H1 (cell line): ENCODE measurements around the gene OGN. TPM values are rescaled to one million over a fixed set of nuclear protein-coding genes. Genes with fewer than 3 reads are reported as not detected.

ENCODE experiments used
- CTCF ChIA-PET: fragments of 300-600 bp; sonication (Branson Sonifier 250); formaldehyde crosslinking; loops from one replicate; lab custom pipeline; 2021; ENCODE audit not compliant: partially characterized antibody; lab: Charles Lee
- POLR2A ChIA-PET: fragments of 300-600 bp; sonication (Branson Sonifier 250); formaldehyde crosslinking; loops from one replicate; lab custom pipeline; 2021; ENCODE audit warnings: inconsistent platforms; ENCODE audit not compliant: partially characterized antibody; lab: Charles Lee
- DNase-seq, 2 experiments: peaks; one replicate each; pipeline versions ENCODE4 v3.0.0 to v3.0.0-alpha.2; 2010 to 2022; ENCODE audit warnings: low spot score in 2 of 2, low read depth in 1 of 2, mixed read lengths in 1 of 2
- FAIRE-seq: peaks from 2 replicates; lab custom pipeline; 2011; peaks lifted over from hg19 to GRCh38; lab: Jason Lieb, UNC
- H2AFZ ChIP-seq: 2 replicates; pipeline ENCODE4 v1.8.1; 2012; ENCODE audit warnings: low read length, inconsistent platforms
- H2AK5ac ChIP-seq: 2 replicates; pipeline ENCODE4 v1.6.1; 2013; ENCODE audit warnings: low read depth, low read length
- H2BK120ac ChIP-seq: replicated peaks from 2 replicates; pipeline ENCODE3; 2013; ENCODE audit warnings: low read depth, low read length, inconsistent platforms
- H2BK12ac ChIP-seq: 2 replicates; pipeline ENCODE4 v1.6.1; 2013; ENCODE audit warnings: low read depth, low read length
- H2BK15ac ChIP-seq: 2 replicates; pipeline ENCODE4 v1.6.1; 2013; ENCODE audit warnings: low read length
- H2BK20ac ChIP-seq: 2 replicates; pipeline ENCODE4 v1.6.1; 2013; ENCODE audit warnings: low read length
- H2BK5ac ChIP-seq: 2 replicates; pipeline ENCODE4 v1.6.1; 2013; ENCODE audit warnings: low read depth, low read length
- H3K14ac ChIP-seq: 2 replicates; pipeline ENCODE4 v1.6.1; 2013; ENCODE audit warnings: inconsistent platforms; ENCODE audit not compliant: insufficient read length
- H3K18ac ChIP-seq: 2 replicates; pipeline ENCODE4 v1.6.1; 2013; ENCODE audit warnings: low read length; ENCODE audit errors: extremely low read depth
- H3K23ac ChIP-seq: 2 replicates; pipeline ENCODE4 v1.6.1; 2013; ENCODE audit warnings: inconsistent platforms; ENCODE audit not compliant: insufficient read length
- H3K23me2 ChIP-seq: 2 replicates; pipeline ENCODE4 v1.6.1; 2013; ENCODE audit warnings: low read depth, low read length
- H3K27ac ChIP-seq: 2 replicates; pipeline ENCODE4 v1.6.1; 2011; ENCODE audit warnings: low read depth, low read length, inconsistent platforms
- H3K27me3 ChIP-seq, 4 experiments: replicated peaks in 1 of 4; 1 replicate in 1 of 4; 2 replicates in 3 of 4; pipeline versions ENCODE4 v1.6.1 to v1.8.1; 2011 to 2013; ENCODE audit warnings: low read length in 3 of 4, mild to moderate bottlenecking in 3 of 4, inconsistent platforms in 2 of 4, mixed read lengths in 2 of 4, moderate library complexity in 1 of 4; ENCODE audit not compliant: control insufficient read depth in 3 of 4, insufficient read depth in 3 of 4; ENCODE audit errors: extremely low read depth in 1 of 4
- H3K36me3 ChIP-seq, 4 experiments: 2 replicates each; pipeline versions ENCODE4 v1.6.1 to v1.8.1; 2011 to 2013; ENCODE audit warnings: mild to moderate bottlenecking in 4 of 4, low read length in 3 of 4, moderate library complexity in 2 of 4, control low read depth in 1 of 4, inconsistent platforms in 1 of 4; ENCODE audit not compliant: insufficient read depth in 4 of 4, control insufficient read depth in 2 of 4
- H3K4ac ChIP-seq: replicated peaks from 2 replicates; pipeline ENCODE3; 2013; ENCODE audit warnings: low read length, low read depth, mixed read lengths, inconsistent platforms; ENCODE audit not compliant: insufficient read length
- H3K4me1 ChIP-seq, 4 experiments: replicated peaks in 1 of 4; 1 replicate in 1 of 4; 2 replicates in 3 of 4; pipeline versions ENCODE4 v1.6.1 to v1.8.1; 2011 to 2013; ENCODE audit warnings: low read length in 3 of 4, inconsistent platforms in 2 of 4, mixed read lengths in 1 of 4; ENCODE audit not compliant: insufficient read depth in 4 of 4, control insufficient read depth in 3 of 4
- H3K4me2 ChIP-seq, 2 experiments: 2 replicates each; pipeline versions ENCODE4 v1.6.1 to v1.8.1; 2011 to 2013; ENCODE audit warnings: low read depth in 2 of 2, low read length in 2 of 2, control low read depth in 1 of 2, inconsistent platforms in 1 of 2, mild to moderate bottlenecking in 1 of 2; ENCODE audit not compliant: insufficient read depth in 1 of 2
- H3K4me3 ChIP-seq, 4 experiments: fragments of 200-600, 300-600 bp in 1 of 4; sonication (generic), shearing (Covaris generic), sonication (Bioruptor Twin) in 1 of 4; 2 replicates each; pipeline versions ENCODE4 v1.5.1 to v1.8.1; 2011 to 2016; ENCODE audit warnings: low read length in 4 of 4, low read depth in 3 of 4, control low read depth in 2 of 4, inconsistent platforms in 2 of 4, mild to moderate bottlenecking in 2 of 4, mixed read lengths in 1 of 4, moderate library complexity in 1 of 4; ENCODE audit not compliant: insufficient read depth in 2 of 4; ENCODE audit errors: extremely low read depth in 1 of 4
- H3K56ac ChIP-seq: replicated peaks from 2 replicates; pipeline ENCODE3; 2013; ENCODE audit warnings: low read depth, mild to moderate bottlenecking, mixed read lengths, low read length, inconsistent platforms; ENCODE audit not compliant: insufficient read length
- H3K79me1 ChIP-seq: 2 replicates; pipeline ENCODE4 v1.6.1; 2013; ENCODE audit warnings: low read depth, low read length, control low read depth
- H3K79me2 ChIP-seq, 2 experiments: 2 replicates each; pipeline versions ENCODE4 v1.6.1 to v1.8.1; 2012 to 2013; ENCODE audit warnings: low read length in 2 of 2, mild to moderate bottlenecking in 2 of 2, inconsistent platforms in 1 of 2; ENCODE audit not compliant: insufficient read depth in 2 of 2, control insufficient read depth in 1 of 2
- H3K9ac ChIP-seq, 4 experiments: replicated peaks in 1 of 4; 1 replicate in 1 of 4; 2 replicates in 3 of 4; pipeline versions ENCODE4 v1.6.1 to v1.8.1; 2011 to 2013; ENCODE audit warnings: low read depth in 3 of 4, low read length in 3 of 4, control low read depth in 2 of 4, mild to moderate bottlenecking in 2 of 4, moderate library complexity in 2 of 4, inconsistent platforms in 1 of 4; ENCODE audit errors: extremely low read depth in 1 of 4
- H3K9me3 ChIP-seq, 2 experiments: 2 replicates each; pipeline versions ENCODE4 v1.6.1 to v1.8.1; 2012 to 2013; ENCODE audit warnings: mild to moderate bottlenecking in 2 of 2, moderate library complexity in 2 of 2, control low read depth in 1 of 2, inconsistent platforms in 1 of 2, low read depth in 1 of 2, low read length in 1 of 2, mixed read lengths in 1 of 2; ENCODE audit not compliant: insufficient read depth in 2 of 2
- H4K20me1 ChIP-seq, 2 experiments: replicated peaks in 1 of 2; 2 replicates each; pipeline versions ENCODE3 to v1.8.1; 2011 to 2013; ENCODE audit warnings: inconsistent platforms in 2 of 2, low read length in 2 of 2, mild to moderate bottlenecking in 1 of 2; ENCODE audit not compliant: insufficient read depth in 2 of 2, control insufficient read depth in 1 of 2
- H4K5ac ChIP-seq: 2 replicates; pipeline ENCODE4 v1.6.1; 2013; ENCODE audit warnings: low read length, low read depth, mixed read lengths, inconsistent platforms; ENCODE audit not compliant: insufficient read length
- H4K8ac ChIP-seq: 2 replicates; pipeline ENCODE4 v1.8.0; 2013; ENCODE audit warnings: mild to moderate bottlenecking, moderate library complexity, low read length, inconsistent platforms; ENCODE audit not compliant: insufficient read depth; ENCODE audit errors: extremely low read depth
- H4K91ac ChIP-seq: replicated peaks from 2 replicates; pipeline ENCODE3; 2013; ENCODE audit warnings: low read length, mixed read lengths, inconsistent platforms; ENCODE audit not compliant: insufficient read length
- ASH2L ChIP-seq: fragments of 200-600, 300-600 bp; sonication (generic); IDR thresholded peaks from one replicate; pipeline ENCODE4 v1.7.1; 2017; ENCODE audit warnings: low read length
- CHD2 ChIP-seq: IDR thresholded peaks from 2 replicates; pipeline ENCODE4 v1.6.1; 2012; ENCODE audit warnings: low read length, improper control_type of control experiment
- EP300 ChIP-seq, 2 experiments: IDR thresholded peaks; 1 replicate in 1 of 2; 2 replicates in 1 of 2; pipeline ENCODE4 v1.6.1; 2011 to 2012; ENCODE audit warnings: low read depth in 2 of 2, low read length in 2 of 2, mild to moderate bottlenecking in 2 of 2, borderline replicate concordance in 1 of 2, inconsistent platforms in 1 of 2, moderate library complexity in 1 of 2
- GTF2F1 ChIP-seq: IDR thresholded peaks from 2 replicates; pipeline ENCODE4 v1.6.1; 2012; ENCODE audit warnings: low read depth, low read length, improper control_type of control experiment, borderline replicate concordance
- JUND ChIP-seq: IDR thresholded peaks from 2 replicates; pipeline ENCODE4 v1.6.1; 2011; ENCODE audit warnings: mild to moderate bottlenecking, improper control_type of control experiment, low read length
- POLR2AphosphoS5 ChIP-seq: IDR thresholded peaks from 2 replicates; pipeline ENCODE4 v1.6.1; 2011; ENCODE audit warnings: low read depth, low read length
- RFX5 ChIP-seq: IDR thresholded peaks from 2 replicates; pipeline ENCODE4 v1.6.1; 2011; ENCODE audit warnings: low read depth, low read length, improper control_type of control experiment, borderline replicate concordance
- SAP30 ChIP-seq: fragments of 300-600 bp; sonication (generic); IDR thresholded peaks from 2 replicates; pipeline ENCODE4 v1.7.1; 2012; ENCODE audit warnings: low read length, moderate library complexity, mild to moderate bottlenecking, inconsistent platforms; ENCODE audit not compliant: insufficient read depth, insufficient replicate concordance
- SIN3A ChIP-seq, 2 experiments: IDR thresholded peaks in 1 of 2; conservative IDR thresholded peaks in 1 of 2; 2 replicates each; pipeline ENCODE4 v1.6.1; 2011 to 2012; ENCODE audit warnings: low read length in 2 of 2, improper control_type of control experiment in 1 of 2, low read depth in 1 of 2, mild to moderate bottlenecking in 1 of 2
- SIRT6 ChIP-seq: IDR thresholded peaks from one replicate; pipeline ENCODE4 v1.7.1; 2012; ENCODE audit warnings: low read length, inconsistent platforms
- SIX5 ChIP-seq: IDR thresholded peaks from 2 replicates; pipeline ENCODE4 v1.6.1; 2011; ENCODE audit warnings: mild to moderate bottlenecking, low read depth, low read length
- ZNF274 ChIP-seq: IDR thresholded peaks from 2 replicates; pipeline ENCODE4 v1.7.0; 2012; ENCODE audit warnings: low read length, borderline replicate concordance; ENCODE audit errors: extremely low read depth
- WGBS, 2 experiments: shearing (Covaris generic) in 1 of 2; methylation state at CpG; one replicate each; pipeline versions ENCODE4 v1.1.6 to v1.1.7; 2013 to 2015; ENCODE audit warnings: low lambda C conversion rate in 2 of 2, mixed read lengths in 2 of 2, inconsistent platforms in 1 of 2, low coverage in 1 of 2, missing lambda C conversion rate in 1 of 2; ENCODE audit not compliant: insufficient replicate concordance in 2 of 2, insufficient coverage in 1 of 2, insufficient read length in 1 of 2; ENCODE audit errors: extremely low coverage in 1 of 2, missing lambda C conversion rate in 1 of 2; 5-methylcytosine and 5-hydroxymethylcytosine counted together
- polyA plus RNA-seq, 7 experiments: library from polyadenylated mRNA; depleted of rRNA in 3 of 7; stranded (reverse) in 5 of 7; unstranded in 2 of 7; fragments of >200 nt in 5 of 7; fragments of 200-250 nt in 2 of 7; gene quantifications; 1 replicate in 5 of 7; 2 replicates in 1 of 7; 4 replicates in 1 of 7; pipeline versions ENCODE4 v1.2.1 to v1.2.3, GENCODE V29; 2011 to 2013; ENCODE audit warnings: missing spikeins in 2 of 7, mixed read lengths in 2 of 7
- total RNA-seq: library from RNA; stranded (reverse); fragmentation: NEBNext Ultra II Directional; extraction: Animal tissue kit (Norgen Biotek cat#: 25700); gene quantifications from 2 replicates; pipeline ENCODE4 v1.2.1, GENCODE V29; 2021
- TF ChIP-seq, protein P1 (sequence below): IDR thresholded peaks from 2 replicates; pipeline ENCODE4 v1.6.1; 2011; ENCODE audit warnings: low read length, improper control_type of control experiment

The OGN gene
- total and polyA plus RNA-seq, 2 of the 8 experiments (the other 6 are each of a cell fraction or from before 2014, with no cell fraction given) = not detected

DNA sequence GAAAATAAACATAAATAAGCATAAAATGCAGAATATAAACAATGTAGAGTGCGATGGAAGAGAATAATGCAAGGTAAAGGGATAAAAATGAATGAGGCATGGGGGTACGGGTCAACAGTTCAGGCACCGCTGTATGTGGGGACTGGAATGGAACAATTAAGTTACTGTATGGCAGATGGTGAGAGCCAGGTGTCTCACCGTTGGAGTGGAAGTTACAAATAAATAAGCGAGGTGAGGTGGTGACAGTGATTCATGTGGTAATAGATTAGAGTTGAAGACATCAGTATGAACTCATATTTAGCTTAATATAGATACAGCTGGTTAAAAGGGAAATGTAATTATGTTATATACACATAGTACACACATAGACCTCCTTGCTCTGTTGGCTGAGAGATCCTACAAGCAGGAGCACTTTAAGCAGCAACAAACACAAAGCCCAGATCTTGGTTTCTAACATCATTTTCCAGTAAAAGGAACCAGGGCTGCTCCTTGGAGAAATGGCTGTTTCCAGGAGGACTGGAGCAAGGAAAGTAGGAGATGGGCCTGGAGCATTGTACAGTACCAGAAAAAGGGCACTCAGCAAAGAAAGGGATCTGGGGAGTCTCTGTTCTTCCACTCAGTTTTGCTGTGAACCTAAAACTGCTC is 22.2 kb upstream of the OGN start:
- no peak overlapping the region for H3K14ac ChIP-seq
- no peak overlapping the region for H2BK15ac ChIP-seq
- H2BK12ac ChIP-seq = no peak overlapping the region
- no peak overlapping the region for H2AK5ac ChIP-seq
- H3K56ac ChIP-seq = no peak overlapping the region
- WGBS, 2 experiments = 96% methylated on average over 5 of the region's 5 CpGs; no CpG with 5 or more reads in 1 of the 2 experiments
- H3K4me1 ChIP-seq = no peaks in the 10 kb centered on the region
- no peak overlapping the region for H3K18ac ChIP-seq
- H2AFZ ChIP-seq = no peak overlapping the region
- H3K23me2 ChIP-seq = no peaks in the 10 kb centered on the region
- H3K9me3 ChIP-seq = no peaks in the 10 kb centered on the region
- no peak overlapping the region for H3K4me3 ChIP-seq
- no peak overlapping the region for H3K9ac ChIP-seq
- H4K20me1 ChIP-seq = no peaks in the 10 kb centered on the region
- ChIA-PET CTCF (no interaction called here), POLR2A (no interaction called here)
- no peak overlapping the region for H3K4me2 ChIP-seq
- H3K4ac ChIP-seq = no peak overlapping the region
- no peak overlapping the region for H4K91ac ChIP-seq
- H3K27ac ChIP-seq = no peak overlapping the region
- no peak for FAIRE-seq
- no peaks in the 10 kb centered on the region for H3K79me1 ChIP-seq
- no peak overlapping the region for H4K5ac ChIP-seq
- H2BK120ac ChIP-seq = no peak overlapping the region
- H2BK20ac ChIP-seq = no peak overlapping the region
- H3K27me3 ChIP-seq = no peaks in the 10 kb centered on the region
- no peak for DNase-seq
- no peak overlapping the region for H3K23ac ChIP-seq
- H4K8ac ChIP-seq = no peak overlapping the region
- H3K79me2 ChIP-seq = no peaks in the 10 kb centered on the region
- no peaks in the 10 kb centered on the region for H3K36me3 ChIP-seq
- H2BK5ac ChIP-seq = no peak overlapping the region
- TF ChIP-seq ASH2L (no peak), SIN3A (conservative IDR thresholded peaks at IDR 0.05 in 1 of 2, IDR thresholded peaks at IDR 0.05 in 1 of 2; ENCODE audit: low read depth in 1 of 2, low read length in 2 of 2) (no peak), SAP30 (no peak), ZNF274 (no peak), SIX5 (no peak), POLR2AphosphoS5 (no peak), RFX5 (no peak), EP300 (IDR thresholded peaks at IDR 0.05; ENCODE audit: borderline replicate concordance in 1 of 2, low read depth in 2 of 2, low read length in 2 of 2) (no peak), CHD2 (no peak), SIRT6 (no peak), GTF2F1 (no peak), JUND (no peak)
- TF ChIP-seq, protein P1, sequence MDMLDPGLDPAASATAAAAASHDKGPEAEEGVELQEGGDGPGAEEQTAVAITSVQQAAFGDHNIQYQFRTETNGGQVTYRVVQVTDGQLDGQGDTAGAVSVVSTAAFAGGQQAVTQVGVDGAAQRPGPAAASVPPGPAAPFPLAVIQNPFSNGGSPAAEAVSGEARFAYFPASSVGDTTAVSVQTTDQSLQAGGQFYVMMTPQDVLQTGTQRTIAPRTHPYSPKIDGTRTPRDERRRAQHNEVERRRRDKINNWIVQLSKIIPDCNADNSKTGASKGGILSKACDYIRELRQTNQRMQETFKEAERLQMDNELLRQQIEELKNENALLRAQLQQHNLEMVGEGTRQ = no peak
